GM12878 (cell line): Measurements from ENCODE around the gene DDX51. TPM values are rescaled to one million over a fixed set of nuclear protein-coding genes. Genes with fewer than 3 reads are reported as not detected.

Experiments
- CTCF ChIP-seq, 3 experiments: IDR thresholded peaks in 2 of 3; conservative IDR thresholded peaks in 1 of 3; 2 replicates each; pipeline ENCODE4 v1.5.1; 2011; ENCODE audit warnings: low read depth in 3 of 3, low read length in 3 of 3, mild to moderate bottlenecking in 3 of 3, control low read depth in 2 of 3, moderate library complexity in 2 of 3, inconsistent platforms in 1 of 3, mixed read lengths in 1 of 3; ENCODE audit not compliant: control insufficient read depth in 2 of 3, insufficient read depth in 1 of 3; ENCODE audit errors: extremely low read depth in 1 of 3
- NFYA ChIP-seq: IDR thresholded peaks from 2 replicates; pipeline ENCODE4 v1.6.1; 2011; ENCODE audit warnings: low read depth, mild to moderate bottlenecking, low read length, improper control_type of control experiment, borderline replicate concordance
- PML ChIP-seq: IDR thresholded peaks from 2 replicates; pipeline ENCODE4 v1.6.1; 2012; ENCODE audit warnings: low read length, inconsistent platforms
- SKIL ChIP-seq: fragments of 450-650 bp; IDR thresholded peaks from 2 replicates; pipeline ENCODE4 v1.6.1; 2017; ENCODE audit warnings: mild to moderate bottlenecking, low read depth, inconsistent platforms; ENCODE audit not compliant: poor library complexity, severe bottlenecking
- TBL1XR1 ChIP-seq: IDR thresholded peaks from 2 replicates; pipeline ENCODE4 v1.6.1; 2012; ENCODE audit warnings: low read depth, low read length, improper control_type of control experiment
- ZBTB33 ChIP-seq: fragments of 450-650 bp; IDR thresholded peaks from 2 replicates; pipeline ENCODE4 v1.6.1; 2017; ENCODE audit warnings: mild to moderate bottlenecking
- ZZZ3 ChIP-seq: IDR thresholded peaks from 2 replicates; pipeline ENCODE4 v1.6.1; 2011; ENCODE audit warnings: low read depth; ENCODE audit not compliant: control insufficient read depth, insufficient read length
- polyA plus RNA-seq, 11 experiments: library from polyadenylated mRNA; depleted of rRNA in 4 of 11; unstranded in 6 of 11; stranded (reverse) in 5 of 11; fragments of >200 nt; fragmentation: Nextera tagmentation in 4 of 11; fragmentation: Illumina TruSeq in 1 of 11; extraction: Ambion mirVana in 4 of 11; extraction: Trizol in 1 of 11; gene quantifications; 1 replicate in 1 of 11; 2 replicates in 10 of 11; pipeline versions ENCODE4 v1.2.1 to v1.2.3, GENCODE V29; 2011 to 2016; ENCODE audit warnings: inconsistent platforms in 2 of 11, missing spikeins in 2 of 11, low read depth in 1 of 11
- total RNA-seq, 4 experiments: library from RNA; depleted of rRNA in 3 of 4; stranded (reverse); fragments of >200 nt in 3 of 4; fragmentation: Illumina TruSeq in 1 of 4; extraction: Trizol in 1 of 4; gene quantifications; 2 replicates each; pipeline versions ENCODE4 v1.2.1 to v1.2.3, GENCODE V29; 2013 to 2021

DDX51 gene
- total and polyA plus RNA-seq, 10 of the 15 experiments (the other 5 are each of a cell fraction or from before 2014, with no cell fraction given), result 0.97 to 29.1 (median 9.8) TPM

GRCh38 chr12:132140501-132140900, 3.6 kb downstream of the DDX51 start (continued):
- TF ChIP-seq CTCF (IDR thresholded peaks at IDR 0.05 in 2 of 3, conservative IDR thresholded peaks at IDR 0.05 in 1 of 3; ENCODE audit: control insufficient read depth in 2 of 3, extremely low read depth in 1 of 3, insufficient read depth in 1 of 3, low read depth in 3 of 3, low read length in 3 of 3) (no peak), TBL1XR1 (no peak), ZZZ3 (no peak), PML (no peak), ZBTB33 (no peak), SKIL (no peak), NFYA (no peak)
